HepG2 (cell line): ENCODE measurements around the gene TJP2.

Source experiments
- CC2D1A ChIP-seq: sonication (generic); formaldehyde crosslinking; IDR thresholded peaks from 2 replicates; pipeline ENCODE4 v1.8.1; 2023; ENCODE audit warnings: mild to moderate bottlenecking, missing genetic modification reagents
- CREB1 ChIP-seq, 2 experiments: fragments of 450-650 bp in 1 of 2; IDR thresholded peaks; 2 replicates each; pipeline ENCODE4 v1.6.1; 2016 to 2017; ENCODE audit warnings: control low read depth in 1 of 2, mild to moderate bottlenecking in 1 of 2, missing compliant biosample characterization in 1 of 2, missing genetic modification characterization in 1 of 2
- CTCF ChIP-seq: sonication (generic); formaldehyde crosslinking; IDR thresholded peaks from 2 replicates; pipeline ENCODE4 v1.5.0; 2020; ENCODE audit warnings: mild to moderate bottlenecking, missing genetic modification reagents, moderate library complexity
- HDAC2 ChIP-seq: sonication (generic); formaldehyde crosslinking; IDR thresholded peaks from 2 replicates; pipeline ENCODE4 v1.4.0; 2020; ENCODE audit warnings: missing genetic modification reagents
- MEF2D ChIP-seq: sonication (generic); formaldehyde crosslinking; IDR thresholded peaks from 2 replicates; pipeline ENCODE4 v1.5.1; 2020; ENCODE audit warnings: mild to moderate bottlenecking, missing genetic modification reagents
- POLR2A ChIP-seq, 2 experiments: IDR thresholded peaks; 2 replicates each; pipeline ENCODE4 v1.6.1; 2011; ENCODE audit warnings: low read depth in 2 of 2, low read length in 2 of 2, mild to moderate bottlenecking in 1 of 2, moderate library complexity in 1 of 2; ENCODE audit not compliant: insufficient read depth in 1 of 2
- ZKSCAN5 ChIP-seq: sonication (generic); formaldehyde crosslinking; IDR thresholded peaks from 2 replicates; pipeline ENCODE4 v1.5.1; 2020; ENCODE audit warnings: mild to moderate bottlenecking, missing genetic modification reagents
- ZNF276 ChIP-seq: sonication (generic); formaldehyde crosslinking; IDR thresholded peaks from 2 replicates; pipeline ENCODE4 v1.4.0; 2020; ENCODE audit warnings: mild to moderate bottlenecking, low read depth, missing genetic modification reagents
- ZNF3 ChIP-seq: IDR thresholded peaks from 2 replicates; pipeline ENCODE4 v1.7.0; 2017; ENCODE audit warnings: inconsistent platforms
- ZNF501 ChIP-seq: sonication (generic); formaldehyde crosslinking; IDR thresholded peaks from 2 replicates; pipeline ENCODE4 v1.5.1; 2020; ENCODE audit warnings: mild to moderate bottlenecking, moderate library complexity, missing genetic modification reagents
- TF ChIP-seq, protein P1 (sequence below): IDR thresholded peaks from 2 replicates; pipeline ENCODE4 v1.6.1; 2016; ENCODE audit warnings: low read depth, borderline replicate concordance

DNA sequence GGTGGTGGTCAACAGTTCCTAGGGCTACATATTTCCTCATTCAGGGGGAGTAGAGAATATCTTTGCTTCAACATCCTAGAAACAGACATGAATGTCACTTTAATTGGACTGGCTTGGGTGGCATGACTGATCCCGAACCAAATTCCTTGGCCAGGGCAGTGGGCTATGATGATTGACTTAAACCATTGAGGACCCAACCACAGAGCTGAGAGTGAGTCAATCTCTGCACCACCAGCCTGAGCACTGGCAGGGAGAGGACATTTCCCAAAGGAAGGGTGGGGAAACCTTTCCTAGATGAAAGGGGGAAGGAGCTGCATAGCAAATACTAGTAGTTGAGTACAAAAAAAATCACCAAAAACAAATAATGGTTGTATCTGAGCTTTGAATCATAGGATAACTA lies 98.1 kb downstream of the TJP2 start:
- TF ChIP-seq CREB1 (IDR thresholded peaks at IDR 0.05) = no peak
- no peak for TF ChIP-seq CREB1 (CRISPR knock-in tag; IDR thresholded peaks at IDR 0.05)
- TF ChIP-seq HDAC2 = no peak
- TF ChIP-seq POLR2A (IDR thresholded peaks at IDR 0.05; ENCODE audit: insufficient read depth in 1 of 2, low read depth in 2 of 2, low read length in 2 of 2) = no peak
- TF ChIP-seq ZKSCAN5 (CRISPR knock-in tag) = no peak
- TF ChIP-seq ZNF276 (CRISPR knock-in tag) = no peak
- TF ChIP-seq, protein P1, sequence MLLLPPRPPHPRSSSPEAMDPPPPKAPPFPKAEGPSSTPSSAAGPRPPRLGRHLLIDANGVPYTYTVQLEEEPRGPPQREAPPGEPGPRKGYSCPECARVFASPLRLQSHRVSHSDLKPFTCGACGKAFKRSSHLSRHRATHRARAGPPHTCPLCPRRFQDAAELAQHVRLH (CRISPR knock-in tag) = no peak
- TF ChIP-seq CTCF (CRISPR knock-in tag) = no peak
- TF ChIP-seq MEF2D (CRISPR knock-in tag) = no peak
- no peak for TF ChIP-seq CC2D1A (CRISPR knock-in tag)
- TF ChIP-seq ZNF501 (CRISPR knock-in tag) = no peak
- TF ChIP-seq ZNF3 (CRISPR knock-in tag) = no peak
